B cell (primary cell): ENCODE measurements around the gene TMBIM4. TPM values are rescaled to one million over a fixed set of nuclear protein-coding genes. Genes with fewer than 3 reads are reported as not detected.
"Not testable (repeated sequence)": the region's sequence is repeated elsewhere in the genome, so short reads cannot be mapped to it uniquely, and the experiment has no call there.

Source experiments
- ATAC-seq: fragments of 200-7000 bp; cut with Tn5 transposase; one replicate; pipeline ENCODE4 v1.10.0; 2021; ENCODE audit warnings: low read depth, mild to moderate bottlenecking, moderate number of reproducible peaks, moderate library complexity
- CTCF ChIA-PET: fragments of 350-600 bp; sonication (Branson Sonifier 250); formaldehyde crosslinking; loops from one replicate; lab custom pipeline; 2021; ENCODE audit warnings: antibody characterized with exemption, inconsistent platforms; lab: Charles Lee
- POLR2A ChIA-PET: fragments of 350-600 bp; sonication (Branson Sonifier 250); formaldehyde crosslinking; loops from one replicate; lab custom pipeline; 2021; ENCODE audit warnings: antibody characterized with exemption; lab: Charles Lee
- DNase-seq: peaks from one replicate; pipeline ENCODE4 v3.0.0; 2013
- H2AFZ ChIP-seq: 2 replicates; pipeline ENCODE4 v1.6.1; 2012; ENCODE audit warnings: mild to moderate bottlenecking, low read depth, low read length; ENCODE audit not compliant: insufficient read depth, poor library complexity, severe bottlenecking
- H3K27ac ChIP-seq, 2 donors: 1 replicate in 1 of 2; 2 replicates in 1 of 2; pipeline ENCODE4 v1.5.1; 2012 to 2013; ENCODE audit warnings: low read length in 2 of 2, mild to moderate bottlenecking in 2 of 2, moderate library complexity in 1 of 2
- H3K27me3 ChIP-seq, 4 experiments: fragments of 200-600 bp in 1 of 4; sonication (generic) in 1 of 4; replicated peaks in 1 of 4; 1 replicate in 2 of 4; 2 replicates in 2 of 4; pipeline versions ENCODE4 v1.6.1 to v1.7.0; 2013 to 2016; ENCODE audit warnings: low read length in 3 of 4, mild to moderate bottlenecking in 2 of 4, mixed read lengths in 1 of 4, moderate library complexity in 1 of 4; ENCODE audit not compliant: insufficient read depth in 4 of 4, control insufficient read depth in 3 of 4; ENCODE audit errors: control extremely low read depth in 1 of 4
- H3K36me3 ChIP-seq, 2 experiments: replicated peaks in 1 of 2; 1 replicate in 1 of 2; 2 replicates in 1 of 2; pipeline versions ENCODE4 v1.6.1 to v1.7.1; 2013; ENCODE audit warnings: low read length in 1 of 2; ENCODE audit not compliant: insufficient read depth in 2 of 2, control insufficient read depth in 1 of 2; ENCODE audit errors: control extremely low read depth in 1 of 2, extremely low read depth in 1 of 2
- H3K4me1 ChIP-seq, 2 donors: fragments of 200-600 bp in 1 of 2; sonication (generic) in 1 of 2; 1 replicate in 1 of 2; 2 replicates in 1 of 2; pipeline versions ENCODE4 v1.5.1 to v1.6.1; 2013 to 2017; ENCODE audit warnings: low read length in 2 of 2; ENCODE audit not compliant: control insufficient read depth in 2 of 2, insufficient read depth in 2 of 2
- H3K4me2 ChIP-seq: replicated peaks from 2 replicates; pipeline ENCODE3; 2012; ENCODE audit warnings: mild to moderate bottlenecking, low read depth, low read length; ENCODE audit not compliant: poor library complexity, severe bottlenecking
- H3K4me3 ChIP-seq, 5 experiments: fragments of 200-600 bp in 1 of 5; sonication (generic) in 1 of 5; 1 replicate in 3 of 5; 2 replicates in 2 of 5; pipeline versions ENCODE4 v1.5.1 to v1.7.0; 2011 to 2016; ENCODE audit warnings: low read length in 4 of 5, mild to moderate bottlenecking in 4 of 5, low read depth in 2 of 5, control low read depth in 1 of 5, moderate library complexity in 1 of 5; ENCODE audit not compliant: insufficient read depth in 1 of 5; ENCODE audit errors: control extremely low read depth in 1 of 5, extremely low read depth in 1 of 5
- H3K79me2 ChIP-seq: fragments of 200-600 bp; sonication (generic); one replicate; pipeline ENCODE4 v1.6.0; 2016; ENCODE audit warnings: low read length; ENCODE audit not compliant: control insufficient read depth, insufficient read depth
- H3K9ac ChIP-seq: fragments of 200-600 bp; sonication (generic); 2 replicates; pipeline ENCODE4 v1.6.1; 2017; ENCODE audit warnings: mild to moderate bottlenecking, low read length, moderate library complexity
- H3K9me3 ChIP-seq, 3 donors: one replicate each; pipeline versions ENCODE4 v1.6.1 to v1.7.1; 2013; ENCODE audit warnings: low read length in 2 of 3; ENCODE audit not compliant: control insufficient read depth in 2 of 3, insufficient read depth in 1 of 3; ENCODE audit errors: control extremely low read depth in 1 of 3
- H4K20me1 ChIP-seq: 2 replicates; pipeline ENCODE4 v1.6.0; 2012; ENCODE audit warnings: mild to moderate bottlenecking, low read length; ENCODE audit not compliant: insufficient read depth, control insufficient read depth, poor library complexity, severe bottlenecking
- H3K27ac Mint-ChIP-seq: one replicate; pipeline ENCODE4 v1.8.0; 2021; ENCODE audit warnings: mixed read lengths
- H3K27me3 Mint-ChIP-seq: one replicate; pipeline ENCODE4 v1.8.0; 2021; ENCODE audit warnings: mixed read lengths
- H3K4me1 Mint-ChIP-seq: one replicate; pipeline ENCODE4 v1.8.0; 2021; ENCODE audit warnings: mixed read lengths
- H3K4me3 Mint-ChIP-seq: one replicate; pipeline ENCODE4 v1.8.0; 2021; ENCODE audit warnings: mixed read lengths
- H3K9me3 Mint-ChIP-seq: one replicate; pipeline ENCODE4 v1.8.0; 2022; ENCODE audit warnings: mixed read lengths; ENCODE audit not compliant: insufficient read depth
- CTCF ChIP-seq: fragments of 200-600 bp; IDR thresholded peaks from one replicate; pipeline ENCODE4 v1.8.0; 2022; ENCODE audit warnings: antibody characterized with exemption, mild to moderate bottlenecking
- EZH2 ChIP-seq: IDR thresholded peaks from 2 replicates; pipeline ENCODE4 v1.6.1; 2012; ENCODE audit warnings: borderline replicate concordance, low read depth, mild to moderate bottlenecking, moderate library complexity, low read length; ENCODE audit not compliant: insufficient read depth, poor library complexity, severe bottlenecking
- WGBS: methylation state at CpG from one replicate; pipeline ENCODE4 v1.1.5; 2013; ENCODE audit warnings: missing lambda C conversion rate; ENCODE audit not compliant: insufficient coverage; 5-methylcytosine and 5-hydroxymethylcytosine counted together
- intact Hi-C: fragments of 100-400 bp; cut with micrococcal nuclease; formaldehyde crosslinking; loops from one replicate; pipeline ENCODE4 v1.10.0; 2022
- polyA plus RNA-seq: library from polyadenylated mRNA; depleted of rRNA; stranded (reverse); fragments of >200 nt; gene quantifications from 2 replicates; pipeline ENCODE4 v1.2.3, GENCODE V29; 2012
- total RNA-seq, 2 donors: library from RNA; stranded (reverse); fragments of 120-200 nt in 1 of 2; gene quantifications; 1 replicate in 1 of 2; 2 replicates in 1 of 2; pipeline versions ENCODE4 v1.2.3 to v1.2.4, GENCODE V29; 2013 to 2022

Gene TMBIM4
- total and polyA plus RNA-seq, 2 donors (not counting 1 experiment from before 2014, with no cell fraction given), result 85.1 to 88.1 TPM

GRCh38 chr12:66187821-66188220 lies 18.0 kb upstream of the TMBIM4 start:
- Histone ChIP-seq H3K79me2 (peaks cover 9% of the 10 kb centered on the region), H3K4me2 (peak overlapping the region; percentile 49), H4K20me1 (no peaks in the 10 kb centered on the region), H3K9ac (no peak overlapping the region), H3K27ac (peak overlapping the region; percentile 66 to 78), H3K4me3 (no peak overlapping the region), H2AFZ (no peak overlapping the region), H3K36me3 (no peaks in the 10 kb centered on the region), H3K27me3 (peaks cover 0 to 30% (median 3%) of the 10 kb centered on the region in 4 experiments), H3K4me1 (peaks cover 20 to 48% of the 10 kb centered on the region in 2 donors), H3K9me3 (peaks cover 0 to 10% (median 0%) of the 10 kb centered on the region in 3 donors)
- CTCF ChIA-PET, result no interaction called here
- H3K9me3 Mint-ChIP-seq, result peaks cover 7% of the 10 kb centered on the region
- peak overlapping the region; percentile 58 for H3K4me3 Mint-ChIP-seq
- intact Hi-C loops, result loop anchor here (5.0 kb wide), 1 partner anchor 49 kb away; no protein-coding TSS in a partner anchor
- POLR2A ChIA-PET, result no interaction called here
- TF ChIP-seq EZH2, result no peak
- TF ChIP-seq CTCF, result no peak
- no peak for ATAC-seq
- peaks cover 32% of the 10 kb centered on the region for H3K4me1 Mint-ChIP-seq
- DNase-seq, result no peak
- WGBS, result 100% methylated on average over 1 of the region's 4 CpGs
- peaks cover 53% of the 10 kb centered on the region for H3K27me3 Mint-ChIP-seq
- no peak overlapping the region for H3K27ac Mint-ChIP-seq

- TF ChIP-seq EZH2 (no peak), CTCF (no peak)
- whole genome bisulfite sequencing, result 43% methylated on average over 2 of the region's 2 CpGs
- H3K4me3 ChIP-seq, result no peak overlapping the region
- peak overlapping the region; percentile 64 for H3K27ac Mint-ChIP-seq
- POLR2A ChIA-PET, result no interaction called here
- ATAC-seq (no peak), DNase-seq (no peak)
- no peaks in the 10 kb centered on the region for H3K36me3 ChIP-seq
- peak overlapping the region; percentile 34 for H2AFZ ChIP-seq
- H3K9me3 ChIP-seq, result peaks cover 0 to 10% (median 0%) of the 10 kb centered on the region in 3 donors
- H3K27ac ChIP-seq, result peak overlapping the region; percentile 66 to 78
- peaks cover 0 to 33% (median 6%) of the 10 kb centered on the region in 4 experiments for H3K27me3 ChIP-seq
- H3K4me2 ChIP-seq, result peak overlapping the region; percentile 49
- peak overlapping the region; percentile 61 for H3K4me3 Mint-ChIP-seq
- peaks cover 60% of the 10 kb centered on the region for H3K27me3 Mint-ChIP-seq
- peaks cover 32% of the 10 kb centered on the region for H3K4me1 Mint-ChIP-seq
- no peaks in the 10 kb centered on the region for H4K20me1 ChIP-seq
- peaks cover 20 to 48% of the 10 kb centered on the region in 2 donors for H3K4me1 ChIP-seq
- CTCF ChIA-PET, result no interaction called here
- H3K9me3 Mint-ChIP-seq, result peaks cover 7% of the 10 kb centered on the region
- H3K9ac ChIP-seq, result peak overlapping the region; percentile 1
- intact Hi-C loops, result loop anchor here (5.0 kb wide), 1 partner anchor 50 kb away; no protein-coding TSS in a partner anchor
- peaks cover 9% of the 10 kb centered on the region for H3K79me2 ChIP-seq
Observed at GRCh38 chr12:66187036-66187435, 17.2 kb upstream of the TMBIM4 start.

- H3K36me3 ChIP-seq, H3K4me2 ChIP-seq, POLR2A ChIA-PET, CTCF ChIA-PET, H3K27ac Mint-ChIP-seq, H3K9ac ChIP-seq, H3K9me3 Mint-ChIP-seq, DNase-seq, H3K27ac ChIP-seq, H3K4me3 ChIP-seq, H2AFZ ChIP-seq, H4K20me1 ChIP-seq, H3K79me2 ChIP-seq, H3K4me3 Mint-ChIP-seq, ATAC-seq: not testable (repeated sequence)
- H3K27me3 Mint-ChIP-seq, result peaks cover 44% of the 10 kb centered on the region
- Histone ChIP-seq H3K9me3 (peaks cover 0 to 10% (median 0%) of the 10 kb centered on the region in 3 donors), H3K4me1 (peaks cover 20 to 28% of the 10 kb centered on the region in 2 donors), H3K27me3 (peaks cover 0 to 32% (median 6%) of the 10 kb centered on the region in 4 experiments)
- peaks cover 23% of the 10 kb centered on the region for H3K4me1 Mint-ChIP-seq
- intact Hi-C loops, result loop anchor here (5.0 kb wide), 1 partner anchor 52 kb away; no protein-coding TSS in a partner anchor
- WGBS, result 71% methylated on average over 1 of the region's 3 CpGs
Observed at GRCh38 chr12:66184822-66185221, 15.0 kb upstream of the TMBIM4 start.
